Stimulated activated CD4-positive, alpha-beta T cell treated with anti-CD3 and anti-CD28 coated beads, Interleukin-1b, Interleukin-23, amount 100 ng/mL, for 4 hours (primary cell): ENCODE data around the gene TCF7.

Source experiments
- DNase-seq, 2 donors: peaks; one replicate each; pipeline ENCODE4 v3.0.0-alpha.2; 2020; ENCODE audit warnings: low read depth in 2 of 2

The TCF7 gene

GRCh38 chr5:134090522-134090921 is 24.0 kb upstream of the TCF7 start:
- DNase-seq = no peak

DNA sequence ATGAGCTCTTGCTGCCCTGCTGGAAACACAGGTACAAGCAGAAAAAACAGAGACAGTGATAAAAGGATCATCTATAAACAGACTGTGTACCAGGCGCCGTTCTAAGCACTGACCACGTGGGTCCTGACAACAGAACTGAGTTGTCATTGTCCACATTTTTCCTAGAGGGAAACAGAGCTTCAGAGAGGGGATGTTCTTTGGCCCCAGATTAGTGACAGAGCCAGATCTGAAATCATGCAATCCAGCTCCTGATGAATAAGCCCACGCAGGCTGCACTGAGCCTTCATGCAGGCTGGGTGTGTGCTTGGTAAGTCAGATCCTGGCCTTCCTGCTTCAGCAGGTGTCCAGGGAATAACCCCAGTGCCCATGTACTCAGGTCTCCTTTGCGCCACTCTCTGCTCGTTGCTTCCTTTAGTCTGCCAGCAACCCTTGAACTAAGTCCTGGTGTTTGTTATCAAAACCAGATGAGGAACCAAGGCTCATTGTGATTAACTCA is 22.8 kb upstream of the TCF7 start:
- no peak for DNase-seq

- no peak for DNase-seq
Measured at GRCh38 chr5:134092875-134093274, 21.6 kb upstream of the TCF7 start.

GRCh38 chr5:134093351-134093750 is 21.1 kb upstream of the TCF7 start:
- DNase-seq = no peak

DNA sequence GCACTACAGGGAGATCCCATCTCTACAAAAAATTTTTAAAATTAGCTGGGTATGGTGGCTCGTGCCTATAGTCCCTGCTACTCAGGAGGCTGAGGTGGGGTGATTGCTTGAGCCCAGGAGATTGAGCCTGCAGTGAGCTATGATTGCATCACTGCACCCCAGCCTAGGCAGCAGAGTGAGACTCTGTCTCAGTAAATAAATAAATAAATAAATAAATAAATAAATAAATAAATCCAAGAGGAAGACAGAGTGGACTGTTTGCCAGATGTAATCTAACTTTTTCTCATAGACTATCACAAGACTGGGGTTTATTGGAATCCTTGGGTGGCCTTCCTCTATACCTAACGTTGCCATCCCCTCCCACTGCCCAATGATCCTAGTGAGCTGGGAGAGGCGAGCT is 19.2 kb upstream of the TCF7 start:
- no peak for DNase-seq

DNA sequence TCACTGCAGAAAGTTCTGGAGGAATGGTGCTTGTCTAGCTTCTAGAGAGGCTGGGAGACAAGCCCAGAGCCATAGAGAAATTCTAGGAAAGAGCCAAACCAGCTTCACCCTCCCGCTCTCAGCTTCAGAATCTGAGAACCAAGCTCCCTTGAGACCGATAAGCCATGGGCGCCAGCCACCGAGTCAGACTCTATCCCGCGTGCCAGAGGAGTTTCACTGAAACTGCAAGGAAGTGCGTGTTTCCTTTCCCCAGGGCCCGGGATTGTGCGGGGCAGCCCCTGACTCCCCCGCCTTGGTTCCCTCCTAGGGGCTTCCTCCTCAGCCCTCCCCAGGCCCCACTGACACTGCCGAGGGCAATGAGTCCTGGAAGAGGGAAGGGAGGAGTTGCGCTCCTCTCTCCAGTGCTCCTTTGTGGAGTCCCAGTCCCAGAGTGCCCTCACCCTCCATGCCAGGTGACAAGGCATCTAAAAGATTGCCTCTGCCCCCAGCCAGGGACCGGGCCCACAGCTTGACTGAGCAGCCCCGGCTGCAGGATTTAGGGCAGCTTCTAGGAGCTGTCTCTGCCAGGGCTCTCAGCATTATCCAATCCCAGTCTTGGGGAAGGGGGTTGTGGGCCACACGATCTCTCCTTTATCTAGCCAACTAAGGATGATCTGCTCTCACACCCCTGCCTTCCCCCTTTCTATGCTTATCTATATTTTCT is 18.4 kb upstream of the TCF7 start:
- no peak for DNase-seq

- DNase-seq = no peak
Measured at GRCh38 chr5:134097211-134097749, 17.2 kb upstream of the TCF7 start.

DNA sequence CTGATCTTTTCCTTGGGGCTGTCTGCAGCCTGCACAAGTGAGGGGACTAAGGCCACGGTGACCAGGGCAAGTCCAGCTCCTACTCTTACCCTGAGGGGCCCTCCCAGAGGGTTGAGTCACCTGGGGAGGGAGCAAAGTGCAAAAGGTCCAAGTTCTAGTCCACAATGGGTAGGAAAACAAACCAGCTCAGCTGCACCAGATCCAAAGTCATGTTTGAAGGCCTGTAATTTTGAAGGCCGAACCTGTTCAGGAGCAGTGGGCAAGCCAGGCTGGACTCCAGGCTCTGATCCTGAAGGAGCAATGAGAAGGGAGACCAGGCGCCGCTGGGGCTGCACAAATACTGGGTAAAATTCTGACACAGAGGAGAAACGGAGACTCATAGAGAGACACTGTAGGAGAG is 15.8 kb upstream of the TCF7 start:
- DNase-seq = no peak

DNA sequence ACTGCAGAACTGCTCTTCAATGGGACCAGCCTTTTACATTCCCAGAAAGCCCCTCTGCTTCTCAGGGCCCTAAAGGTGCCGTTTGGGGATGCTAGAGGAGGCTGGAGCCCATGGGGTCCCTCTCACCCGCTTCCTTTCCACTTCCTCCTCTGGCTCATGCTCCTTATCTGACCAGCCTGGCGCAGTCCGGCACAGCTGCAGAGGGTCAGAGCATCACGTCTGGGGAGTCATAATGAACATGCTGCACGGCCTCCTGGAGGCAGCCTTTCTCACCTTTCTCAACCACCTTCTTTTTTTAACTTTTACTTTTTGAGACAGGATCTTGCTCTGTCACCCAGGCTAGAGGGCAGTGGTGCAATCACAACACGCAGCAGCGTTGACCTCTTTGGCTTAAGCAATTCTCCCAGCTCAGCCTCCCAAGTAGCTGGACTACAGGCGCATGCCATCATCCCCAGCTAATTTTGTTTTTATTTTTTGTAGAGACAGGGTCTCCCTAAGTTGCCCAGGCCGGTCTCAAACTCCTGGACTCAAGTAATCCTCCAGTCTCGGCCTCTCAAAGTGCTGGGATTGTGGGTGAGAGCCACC is 15.1 kb upstream of the TCF7 start:
- no peak for DNase-seq

DNA sequence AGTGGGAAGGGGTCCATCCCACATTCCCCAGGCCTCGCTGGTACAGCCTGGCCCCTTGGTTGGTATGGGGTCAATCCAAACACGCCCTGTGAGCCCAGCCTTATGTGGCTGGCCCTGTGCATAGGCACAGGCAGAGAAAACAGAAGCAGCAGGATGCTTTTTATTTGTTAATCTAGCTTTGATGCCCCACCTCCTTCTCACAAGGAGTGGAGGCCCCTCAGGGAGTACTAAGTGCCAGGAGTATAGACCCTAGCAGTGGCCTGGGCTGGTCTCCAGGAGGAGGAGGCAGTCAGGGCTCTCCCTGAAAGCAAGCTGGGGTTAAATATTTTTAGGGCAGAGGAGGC is 14.6 kb upstream of the TCF7 start:
- no peak for DNase-seq

DNA sequence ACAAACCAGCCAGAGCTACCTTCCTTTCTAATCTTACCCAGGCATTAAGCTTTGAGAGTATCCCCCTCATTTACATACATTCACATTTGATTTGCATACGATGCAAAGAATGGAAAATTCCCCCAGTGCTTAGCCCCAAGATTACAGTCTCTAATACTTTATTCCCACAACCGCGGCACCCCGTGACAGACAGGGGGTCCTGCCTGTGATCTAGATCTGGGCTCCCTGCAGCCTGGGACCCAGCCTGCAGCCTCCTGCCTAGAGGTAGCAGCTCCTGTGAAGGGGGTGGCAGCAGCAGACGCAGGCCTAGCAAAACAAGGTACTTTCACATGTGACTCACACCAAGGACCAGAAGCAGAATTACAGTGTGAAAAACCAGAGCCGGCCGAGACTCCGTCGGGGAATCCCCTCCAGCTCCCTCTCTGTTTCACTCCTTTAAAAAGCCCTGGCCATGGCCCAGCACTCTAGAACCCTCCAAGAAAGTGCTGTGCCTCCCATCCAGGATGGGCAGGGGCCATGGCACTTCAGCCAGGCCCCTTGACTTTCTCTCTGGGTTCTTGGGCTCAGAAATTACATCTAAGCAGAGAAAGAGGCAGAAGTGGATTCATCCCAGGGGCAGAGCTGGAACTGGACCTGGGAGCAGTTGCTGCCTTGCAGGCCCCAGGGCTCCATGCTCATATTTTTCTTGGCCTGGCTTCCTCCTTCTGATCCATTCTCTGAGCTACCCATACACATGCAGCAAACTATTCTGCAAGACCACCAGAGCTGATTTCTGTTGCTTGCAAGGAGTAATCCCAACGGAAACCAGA is 14.0 kb upstream of the TCF7 start:
- peak; percentile 63 to 72 for DNase-seq

DNA sequence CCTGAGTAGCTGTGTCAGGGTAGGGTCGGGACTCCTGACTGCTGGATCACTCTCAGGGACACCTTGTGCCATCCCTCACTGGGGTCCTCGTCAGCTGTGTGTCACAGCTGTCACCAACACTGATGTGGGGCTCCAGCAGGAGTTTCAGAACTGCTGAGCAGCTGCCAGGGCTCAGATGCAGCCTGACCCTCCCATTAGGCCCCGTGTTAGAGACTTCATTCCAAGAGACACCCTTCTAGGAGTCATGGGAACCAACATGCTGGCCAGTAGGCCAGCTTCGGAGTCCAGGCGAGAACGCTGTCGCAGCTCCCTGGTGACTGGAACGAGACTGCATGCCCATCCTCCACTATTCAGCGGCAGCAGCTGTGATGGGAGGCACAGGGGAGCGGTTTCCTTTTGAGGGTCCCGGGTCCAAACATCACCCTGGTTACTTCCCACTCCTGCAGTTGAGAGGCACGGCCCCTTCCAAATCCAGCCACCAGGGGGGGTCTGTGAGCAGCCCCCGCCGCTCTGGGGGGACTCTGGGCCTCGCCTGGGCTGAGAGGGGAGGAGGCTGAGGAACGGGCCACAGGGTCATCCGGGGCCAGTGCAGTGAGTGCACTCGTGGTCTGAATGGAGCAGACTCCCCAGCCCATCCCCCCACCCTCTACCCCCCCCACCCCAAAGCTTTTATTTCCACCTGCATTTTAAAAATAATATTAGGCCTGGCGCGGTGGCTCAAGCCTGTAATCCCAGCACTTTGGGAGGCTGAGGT is 12.6 kb upstream of the TCF7 start:
- DNase-seq = peak; percentile 70 to 78

GRCh38 chr5:134103397-134103796 is 11.1 kb upstream of the TCF7 start:
- DNase-seq = no peak

DNA sequence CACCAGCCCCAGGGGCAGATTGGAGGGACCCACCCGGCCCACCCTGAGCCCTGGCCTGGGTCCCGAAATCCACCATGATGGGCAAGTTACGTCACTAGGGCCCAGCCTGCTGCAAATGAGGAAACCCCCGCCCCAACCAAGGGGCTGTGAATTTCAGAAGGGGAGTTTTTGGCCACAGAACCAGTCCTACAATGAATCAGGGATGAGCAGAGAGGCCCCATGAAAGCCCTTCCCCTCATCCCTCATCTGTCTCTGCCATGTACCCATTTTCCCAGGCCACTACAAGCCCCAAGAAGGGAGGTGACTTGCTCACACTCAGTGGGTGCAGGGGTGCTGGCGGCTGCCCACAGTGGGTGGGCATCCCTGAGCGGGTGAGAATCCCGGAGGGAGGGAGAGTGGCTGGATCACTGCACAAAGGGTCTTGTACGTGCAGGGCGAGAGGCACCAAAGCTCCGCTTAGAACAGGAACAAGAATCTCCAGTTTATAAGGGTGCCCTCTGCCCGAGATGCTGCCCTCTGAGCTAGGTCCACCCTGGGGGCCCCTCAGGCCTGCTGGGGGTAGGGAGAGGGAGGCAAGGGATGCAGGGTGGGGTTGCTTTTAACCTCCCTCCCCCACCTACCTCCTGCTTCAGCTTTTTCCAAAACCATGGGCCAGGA is 10.4 kb upstream of the TCF7 start:
- no peak for DNase-seq

DNA sequence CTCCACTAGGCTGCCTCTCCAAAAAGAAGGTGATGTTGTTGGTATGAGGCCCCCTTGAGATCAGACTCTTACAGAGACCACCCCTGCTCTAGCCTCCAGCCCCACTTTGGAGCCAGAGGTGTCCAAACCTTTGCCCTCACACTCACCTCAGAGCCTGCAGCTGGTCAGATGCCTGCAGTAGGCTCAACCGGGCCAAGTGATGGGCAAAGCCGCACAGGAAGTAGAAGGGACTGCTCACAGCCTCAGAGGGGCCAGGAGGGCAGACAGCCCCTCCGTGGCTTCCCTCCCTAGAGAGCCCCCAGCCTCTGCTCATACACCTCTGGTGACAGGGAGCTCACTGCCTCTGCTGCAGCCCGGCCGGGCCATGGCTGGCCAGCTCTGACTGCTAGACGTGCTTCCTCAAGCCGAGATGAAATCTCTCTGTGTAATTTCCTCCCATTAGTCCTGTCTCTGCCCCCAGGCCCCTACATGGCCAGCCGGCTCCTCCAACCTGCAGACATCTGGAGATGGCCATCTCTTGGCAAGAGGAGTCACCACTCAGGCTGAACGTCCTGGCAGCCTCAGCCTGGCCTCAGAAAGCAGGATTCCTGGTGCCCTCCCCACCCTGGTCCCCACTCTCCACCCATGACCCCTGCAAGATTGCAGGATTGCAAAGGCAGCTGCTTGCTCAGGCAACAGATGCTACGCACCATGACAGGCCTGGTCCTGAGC is 7.3 kb upstream of the TCF7 start:
- no peak for DNase-seq

- no peak for DNase-seq
Measured at GRCh38 chr5:134107779-134108178, 6.7 kb upstream of the TCF7 start.

DNA sequence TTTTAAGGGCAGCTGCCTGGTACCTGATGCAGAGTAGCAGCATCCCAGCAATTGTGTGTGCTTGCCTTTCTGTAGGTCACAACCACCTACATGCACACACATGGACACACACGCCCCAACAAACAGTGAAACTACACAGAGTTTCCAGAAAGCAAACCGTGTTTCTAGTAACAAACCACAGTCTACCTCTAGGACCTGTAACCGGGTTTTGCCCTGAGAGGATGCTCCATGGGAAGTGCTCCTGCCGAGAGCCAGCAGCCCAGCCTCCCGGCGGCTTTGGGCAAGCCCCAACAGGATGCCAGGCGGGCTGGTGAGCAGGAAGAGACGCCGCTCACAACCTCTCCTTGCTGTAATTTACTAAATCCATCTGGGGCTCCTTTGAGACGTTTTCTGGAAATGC is 4.1 kb upstream of the TCF7 start:
- no peak for DNase-seq

DNA sequence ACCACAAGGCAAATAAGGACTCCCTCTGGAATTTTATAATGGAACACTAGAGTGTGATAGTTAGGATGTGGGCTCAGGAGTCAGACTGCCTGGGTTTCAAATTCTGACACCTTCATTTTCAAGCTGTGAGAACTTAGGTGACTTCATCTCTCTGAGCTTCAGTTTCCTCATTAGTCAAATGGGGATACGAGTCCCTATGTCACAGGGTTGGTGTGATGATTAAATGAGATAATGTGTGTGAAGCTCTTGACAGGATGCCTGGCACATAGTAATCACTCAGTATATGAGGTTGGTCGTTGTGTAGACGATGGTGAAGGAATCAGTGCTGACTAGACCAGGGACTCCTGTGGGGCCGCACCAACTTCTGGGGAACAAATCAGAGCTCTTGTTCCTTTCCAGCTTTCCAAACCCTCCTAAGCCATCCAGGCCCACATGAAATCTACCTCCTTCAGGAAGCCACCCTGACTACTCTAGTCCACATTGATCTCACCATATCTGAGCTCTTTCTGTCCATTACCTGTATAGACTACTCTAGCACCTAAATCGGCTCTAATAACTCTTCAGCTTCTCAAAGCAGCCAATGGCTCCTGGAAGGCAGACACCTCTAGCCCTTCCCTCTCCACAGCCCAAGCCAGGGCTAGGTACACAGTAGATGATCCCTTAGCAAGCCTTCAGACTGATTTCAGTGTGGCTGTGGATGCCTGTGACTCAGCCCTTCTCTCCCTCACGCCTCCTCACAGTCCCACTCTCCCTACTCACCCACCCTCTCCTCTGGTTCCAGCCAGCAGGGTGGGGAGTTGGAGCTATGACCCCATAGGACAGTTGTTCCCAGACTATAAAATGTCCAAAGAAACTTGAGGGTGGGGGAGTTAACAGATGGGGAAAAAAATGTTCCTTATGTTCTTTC is 2.5 kb upstream of the TCF7 start:
- DNase-seq = no peak

DNA sequence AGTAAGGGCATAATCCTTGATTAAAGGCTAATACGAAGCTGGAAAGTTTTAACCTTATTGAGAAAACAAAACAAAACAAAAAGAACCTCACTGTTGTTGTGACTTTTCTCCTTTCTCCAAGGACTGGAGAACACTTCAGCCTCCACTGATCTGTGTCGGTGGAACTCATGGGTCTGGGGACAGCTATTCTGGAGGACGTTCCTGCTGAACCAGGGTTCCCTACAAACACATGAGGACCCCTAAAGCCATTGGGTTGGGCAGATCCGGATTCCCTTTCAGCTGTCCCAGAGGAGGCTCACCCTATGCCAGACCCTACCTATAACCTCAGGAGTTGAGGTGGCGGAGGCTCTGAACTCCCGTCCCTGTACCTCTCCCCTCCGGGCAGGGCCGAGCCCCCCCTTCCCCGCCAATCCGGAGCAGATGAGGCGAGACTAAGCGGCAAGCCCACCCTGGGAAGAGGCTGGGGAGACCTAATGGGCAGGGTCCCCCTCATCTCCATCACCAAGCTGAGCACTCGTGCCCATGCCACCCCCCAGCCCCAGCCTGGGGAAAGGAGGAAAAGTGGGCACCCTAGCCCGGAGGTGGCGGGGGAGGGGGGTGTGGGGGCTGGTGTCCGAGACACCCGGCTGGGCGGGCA is 1.6 kb upstream of the TCF7 start:
- no peak for DNase-seq
